Stimulated activated CD8-positive, alpha-beta memory T cell treated with anti-CD3 and anti-CD28 coated beads, Interleukin-4, amount 100 ng/mL, for 48 hours (primary cell): ENCODE data around the gene TDRD9.

Experiments
- DNase-seq: peaks from one replicate; pipeline ENCODE4 v3.0.0-alpha.2; 2020

Gene TDRD9

GRCh38 chr14:103930051-103930604 lies 1.9 kb downstream of the TDRD9 start:
- no peak for DNase-seq

- DNase-seq, result no peak
Measured at GRCh38 chr14:103931422-103931821, 3.2 kb downstream of the TDRD9 start.

- no peak for DNase-seq
Measured at GRCh38 chr14:103932791-103933490, 4.7 kb downstream of the TDRD9 start.

- DNase-seq, result no peak
Measured at GRCh38 chr14:103935102-103935501, 6.8 kb downstream of the TDRD9 start.

GRCh38 chr14:103941462-103941861 lies 13.2 kb downstream of the TDRD9 start:
- no peak for DNase-seq

- no peak for DNase-seq
Measured at GRCh38 chr14:103941973-103942736, 13.9 kb downstream of the TDRD9 start, which contains the start of gene RD3L. Gene RD3L (minus strand): TSS chr14:103942529. CDS start chr14:103941695, 834 bp downstream.

- DNase-seq, result no peak
Measured at GRCh38 chr14:103943673-103944072, 15.4 kb downstream of the TDRD9 start.

- DNase-seq, result no peak
Measured at GRCh38 chr14:103946975-103947374, 18.7 kb downstream of the TDRD9 start.

GRCh38 chr14:103948442-103948841 lies 20.2 kb downstream of the TDRD9 start:
- DNase-seq, result no peak

- DNase-seq, result no peak
Measured at GRCh38 chr14:103949131-103949790, 21.0 kb downstream of the TDRD9 start.

- DNase-seq, result no peak
Measured at GRCh38 chr14:103960457-103961055, 32.3 kb downstream of the TDRD9 start.

- DNase-seq, result no peak
Measured at GRCh38 chr14:103961928-103962578, 33.8 kb downstream of the TDRD9 start.

- no peak for DNase-seq
Measured at GRCh38 chr14:103966631-103967030, 38.4 kb downstream of the TDRD9 start.

- DNase-seq, result no peak
Measured at GRCh38 chr14:103969961-103970360, 41.7 kb downstream of the TDRD9 start.

- no peak for DNase-seq
Measured at GRCh38 chr14:103973354-103973753, 45.1 kb downstream of the TDRD9 start.

GRCh38 chr14:103974575-103974974 lies 46.3 kb downstream of the TDRD9 start:
- no peak for DNase-seq

- DNase-seq, result peak; percentile 41
Measured at GRCh38 chr14:103980623-103981238, 52.5 kb downstream of the TDRD9 start.

- no peak for DNase-seq
Measured at GRCh38 chr14:103984196-103984595, 55.9 kb downstream of the TDRD9 start.

GRCh38 chr14:103989034-103989433 lies 60.8 kb downstream of the TDRD9 start:
- DNase-seq, result no peak

GRCh38 chr14:103989964-103990363 lies 61.7 kb downstream of the TDRD9 start:
- no peak for DNase-seq

- no peak for DNase-seq
Measured at GRCh38 chr14:103994535-103995184, 66.4 kb downstream of the TDRD9 start.
